Endodermal cell (in vitro differentiated cells): Measurements from ENCODE around the gene ACP7. TPM values are rescaled to one million over a fixed set of nuclear protein-coding genes. Genes with fewer than 3 reads are reported as not detected.

Experiments
- DNase-seq: peaks from one replicate; pipeline ENCODE4 v3.0.0-alpha.2; 2017
- H3K27ac ChIP-seq: 2 replicates; pipeline ENCODE4 v1.5.1; 2013; ENCODE audit warnings: mild to moderate bottlenecking, low read depth, low read length, moderate library complexity
- H3K27me3 ChIP-seq: 2 replicates; pipeline ENCODE4 v1.6.1; 2013; ENCODE audit warnings: mild to moderate bottlenecking, low read length, moderate library complexity; ENCODE audit not compliant: insufficient read depth, control insufficient read depth, poor library complexity, severe bottlenecking
- H3K36me3 ChIP-seq: 2 replicates; pipeline ENCODE4 v1.7.0; 2013; ENCODE audit warnings: mild to moderate bottlenecking, low read length, moderate library complexity; ENCODE audit not compliant: control insufficient read depth, insufficient read depth
- H3K4me1 ChIP-seq: one replicate; pipeline ENCODE4 v1.7.0; 2013; ENCODE audit warnings: low read length; ENCODE audit not compliant: control insufficient read depth, insufficient read depth
- H3K4me3 ChIP-seq: 2 replicates; pipeline ENCODE4 v1.5.1; 2013; ENCODE audit warnings: mild to moderate bottlenecking, low read length, moderate library complexity
- H3K9ac ChIP-seq: 2 replicates; pipeline ENCODE4 v1.6.1; 2013; ENCODE audit warnings: mild to moderate bottlenecking, low read length, moderate library complexity; ENCODE audit not compliant: poor library complexity, severe bottlenecking; ENCODE audit errors: extremely low read depth
- H3K9me3 ChIP-seq: 2 replicates; pipeline ENCODE4 v1.6.1; 2013; ENCODE audit warnings: mild to moderate bottlenecking, low read length, moderate library complexity; ENCODE audit not compliant: control insufficient read depth
- H3K27ac Mint-ChIP-seq: 2 replicates; pipeline ENCODE4 v1.8.0; 2020; ENCODE audit warnings: mixed read lengths
- H3K27me3 Mint-ChIP-seq: 2 replicates; pipeline ENCODE4 v1.8.0; 2021; ENCODE audit warnings: mild to moderate bottlenecking, mixed read lengths; ENCODE audit not compliant: insufficient read depth
- H3K36me3 Mint-ChIP-seq: 2 replicates; pipeline ENCODE4 v1.8.0; 2020; ENCODE audit warnings: low read depth, mixed read lengths
- H3K4me1 Mint-ChIP-seq: 2 replicates; pipeline ENCODE4 v1.8.0; 2020; ENCODE audit warnings: mixed read lengths
- H3K4me3 Mint-ChIP-seq: 2 replicates; pipeline ENCODE4 v1.8.0; 2020; ENCODE audit warnings: mild to moderate bottlenecking, moderate library complexity, mixed read lengths
- H3K9me3 Mint-ChIP-seq: 2 replicates; pipeline ENCODE4 v1.8.0; 2020; ENCODE audit warnings: mild to moderate bottlenecking, mixed read lengths
- WGBS, 2 experiments: methylation state at CpG; one replicate each; pipeline versions ENCODE4 v1.1.5 to v1.1.7; 2013; ENCODE audit warnings: missing lambda C conversion rate in 2 of 2, mixed read lengths in 1 of 2; ENCODE audit not compliant: insufficient coverage in 1 of 2, insufficient read length in 1 of 2; 5-methylcytosine and 5-hydroxymethylcytosine counted together
- total RNA-seq, 2 donors: library from RNA; stranded (reverse); fragmentation: NEBNext Ultra II Directional in 1 of 2; extraction: Animal tissue kit (Norgen Biotek cat#: 25700) in 1 of 2; gene quantifications; 2 replicates in 1 of 2; 3 replicates in 1 of 2; pipeline ENCODE4 v1.2.1, GENCODE V29; 2021
- TF ChIP-seq, protein P1 (sequence below): fragments of 200-600 bp; sonication (generic); conservative IDR thresholded peaks from 2 replicates; pipeline ENCODE4 v1.5.0; 2021; ENCODE audit warnings: antibody characterized with exemption, mild to moderate bottlenecking

The ACP7 gene
- total RNA-seq, 2 donors from 2014 or later: 0.29 TPM; not detected in 1

DNA sequence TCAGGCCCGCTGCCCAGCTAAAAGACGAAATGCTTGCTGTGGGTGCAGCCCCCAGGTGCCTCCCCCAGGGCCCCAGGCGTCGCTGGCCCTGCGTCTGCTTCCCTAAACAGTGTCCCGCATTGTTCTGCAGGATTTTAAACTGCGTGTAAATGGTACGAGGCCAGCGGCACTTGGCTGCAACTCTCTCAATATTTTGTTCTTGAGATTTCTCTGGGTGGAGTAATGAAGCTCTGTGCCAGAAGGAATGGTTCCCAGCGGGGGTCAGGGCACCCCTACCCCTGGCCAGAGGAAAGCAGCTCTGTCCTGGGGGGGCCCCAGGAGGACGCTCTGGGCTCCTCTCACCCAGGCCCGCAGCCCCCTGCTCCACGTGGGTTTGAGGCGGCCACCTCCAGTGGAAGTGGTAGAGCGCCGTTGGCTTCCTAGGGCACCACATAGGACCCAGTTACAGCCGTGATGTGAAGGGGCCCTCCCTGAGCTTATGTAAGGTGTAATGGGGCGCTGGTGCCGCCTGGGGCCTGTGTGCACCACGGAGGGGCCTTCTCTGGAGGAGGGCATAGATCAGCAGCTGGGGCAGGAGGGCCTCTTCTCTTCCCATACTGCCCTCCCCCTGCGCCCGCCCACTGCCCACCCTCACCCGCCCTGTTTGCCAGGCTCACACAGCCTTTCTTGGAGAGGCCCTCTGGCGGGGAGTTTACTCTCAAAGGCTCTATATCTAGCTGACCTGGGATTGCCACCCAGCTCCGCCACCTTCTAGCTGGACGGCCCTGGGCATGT lies 61.2 kb downstream of the ACP7 start:
- Histone ChIP-seq H3K36me3 (peaks cover 9% of the 10 kb centered on the region), H3K9ac (no peak overlapping the region), H3K27me3 (no peaks in the 10 kb centered on the region), H3K4me1 (peaks cover 10% of the 10 kb centered on the region), H3K9me3 (peaks cover 9% of the 10 kb centered on the region), H3K4me3 (no peak overlapping the region), H3K27ac (no peak overlapping the region)
- TF ChIP-seq, protein P1, sequence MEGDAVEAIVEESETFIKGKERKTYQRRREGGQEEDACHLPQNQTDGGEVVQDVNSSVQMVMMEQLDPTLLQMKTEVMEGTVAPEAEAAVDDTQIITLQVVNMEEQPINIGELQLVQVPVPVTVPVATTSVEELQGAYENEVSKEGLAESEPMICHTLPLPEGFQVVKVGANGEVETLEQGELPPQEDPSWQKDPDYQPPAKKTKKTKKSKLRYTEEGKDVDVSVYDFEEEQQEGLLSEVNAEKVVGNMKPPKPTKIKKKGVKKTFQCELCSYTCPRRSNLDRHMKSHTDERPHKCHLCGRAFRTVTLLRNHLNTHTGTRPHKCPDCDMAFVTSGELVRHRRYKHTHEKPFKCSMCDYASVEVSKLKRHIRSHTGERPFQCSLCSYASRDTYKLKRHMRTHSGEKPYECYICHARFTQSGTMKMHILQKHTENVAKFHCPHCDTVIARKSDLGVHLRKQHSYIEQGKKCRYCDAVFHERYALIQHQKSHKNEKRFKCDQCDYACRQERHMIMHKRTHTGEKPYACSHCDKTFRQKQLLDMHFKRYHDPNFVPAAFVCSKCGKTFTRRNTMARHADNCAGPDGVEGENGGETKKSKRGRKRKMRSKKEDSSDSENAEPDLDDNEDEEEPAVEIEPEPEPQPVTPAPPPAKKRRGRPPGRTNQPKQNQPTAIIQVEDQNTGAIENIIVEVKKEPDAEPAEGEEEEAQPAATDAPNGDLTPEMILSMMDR: no peak
- no peak for DNase-seq
- 87 to 92% methylated on average over 9 to 26 of the region's 26 CpGs for WGBS, 2 experiments
- H3K4me1 Mint-ChIP-seq: peaks cover 23% of the 10 kb centered on the region
- H3K4me3 Mint-ChIP-seq: no peak overlapping the region
- no peak overlapping the region for H3K27ac Mint-ChIP-seq
- no peaks in the 10 kb centered on the region for H3K27me3 Mint-ChIP-seq
- peaks cover 10% of the 10 kb centered on the region for H3K36me3 Mint-ChIP-seq
- H3K9me3 Mint-ChIP-seq: peaks cover 9% of the 10 kb centered on the region

- Histone ChIP-seq H3K9ac (no peak overlapping the region), H3K9me3 (peaks cover 9% of the 10 kb centered on the region), H3K27ac (no peak overlapping the region), H3K36me3 (peaks cover 9% of the 10 kb centered on the region), H3K27me3 (no peaks in the 10 kb centered on the region), H3K4me3 (no peak overlapping the region), H3K4me1 (peaks cover 4% of the 10 kb centered on the region)
- 100% methylated on average over 1 of the region's 1 CpG; no CpG with 5 or more reads in 1 of the 2 experiments for WGBS, 2 experiments
- Mint-ChIP-seq H3K4me3 (no peak overlapping the region), H3K4me1 (peaks cover 16% of the 10 kb centered on the region), H3K27me3 (no peaks in the 10 kb centered on the region), H3K36me3 (peaks cover 10% of the 10 kb centered on the region), H3K9me3 (peaks cover 9% of the 10 kb centered on the region), H3K27ac (peak overlapping the region; percentile 30)
- no peak for DNase-seq
- TF ChIP-seq, protein P1: no peak
Observed at GRCh38 chr19:39146091-39146490, 61.9 kb downstream of the ACP7 start.

DNA sequence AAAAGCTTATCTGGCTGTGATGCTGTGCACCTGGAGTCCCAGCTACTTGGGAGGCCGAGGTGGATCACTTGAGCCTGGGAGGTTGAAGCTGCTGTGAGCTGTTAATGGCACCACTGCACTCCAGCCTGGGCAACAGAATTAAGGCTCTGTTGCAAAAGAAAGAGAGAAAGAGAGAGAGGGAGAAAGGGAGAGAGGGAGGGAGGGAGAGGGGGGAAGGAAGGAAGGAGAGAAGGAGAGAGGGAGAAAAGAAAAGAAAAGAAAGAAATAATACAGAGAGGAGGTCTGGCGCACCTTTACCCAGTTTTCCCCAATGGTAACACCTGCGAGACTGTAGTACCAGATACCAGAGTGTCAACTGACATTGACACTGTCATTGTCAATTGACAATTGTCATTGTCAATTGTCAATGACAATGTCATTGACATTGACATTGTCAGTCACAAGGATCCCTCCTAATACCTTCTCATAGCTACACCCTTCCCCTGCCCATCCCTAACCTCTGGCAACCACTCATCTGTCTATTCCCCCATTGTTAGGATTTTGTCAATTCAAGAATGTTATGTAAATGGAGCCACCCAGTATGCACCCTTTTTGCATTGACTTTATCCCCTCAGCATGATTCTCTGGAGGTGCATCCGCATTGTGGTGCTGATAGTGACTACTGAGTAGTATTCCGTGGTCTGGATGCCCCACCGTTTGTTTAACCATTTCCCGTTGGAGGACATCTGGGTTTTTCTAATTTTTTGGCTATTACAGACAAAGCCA lies 62.7 kb downstream of the ACP7 start:
- Mint-ChIP-seq H3K36me3 (peaks cover 10% of the 10 kb centered on the region), H3K27me3 (no peaks in the 10 kb centered on the region), H3K4me3 (no peak overlapping the region), H3K27ac (no peak overlapping the region), H3K9me3 (peaks cover 9% of the 10 kb centered on the region), H3K4me1 (peaks cover 15% of the 10 kb centered on the region)
- Histone ChIP-seq H3K27ac (no peak overlapping the region), H3K4me3 (no peak overlapping the region), H3K36me3 (peaks cover 9% of the 10 kb centered on the region), H3K4me1 (peaks cover 4% of the 10 kb centered on the region), H3K9me3 (peaks cover 9% of the 10 kb centered on the region), H3K9ac (no peak overlapping the region), H3K27me3 (no peaks in the 10 kb centered on the region)
- 63 to 69% methylated on average over 7 of the region's 7 CpGs for WGBS, 2 experiments
- TF ChIP-seq, protein P1: no peak
- no peak for DNase-seq
